PFSK-1 (cell line): ENCODE measurements around the gene SLIT3.

ENCODE experiments used
- FOXP2 ChIP-seq: optimal IDR thresholded peaks from 2 replicates; pipeline ENCODE3; 2011; ENCODE audit warnings: borderline replicate concordance, control low read depth, inconsistent platforms; ENCODE audit not compliant: insufficient read depth; ENCODE audit errors: extremely low read length, extremely low read depth
- POLR2AphosphoS5 ChIP-seq: IDR thresholded peaks from 2 replicates; pipeline ENCODE4 v1.6.1; 2012; ENCODE audit warnings: low read depth, mild to moderate bottlenecking, control low read depth, low read length, moderate library complexity
- SIN3A ChIP-seq: IDR thresholded peaks from 2 replicates; pipeline ENCODE4 v1.6.1; 2012; ENCODE audit warnings: mild to moderate bottlenecking, low read length, moderate library complexity, borderline replicate concordance; ENCODE audit not compliant: insufficient read depth
- TAF1 ChIP-seq: IDR thresholded peaks from 2 replicates; pipeline ENCODE4 v1.6.1; 2012; ENCODE audit warnings: low read length, control low read depth, borderline replicate concordance; ENCODE audit not compliant: insufficient read depth
- TF ChIP-seq, protein P1 (sequence below), 2 experiments: IDR thresholded peaks; 2 replicates each; pipeline versions ENCODE4 v1.6.1 to v1.8.0; 2011 to 2012; ENCODE audit warnings: low read depth in 2 of 2, low read length in 2 of 2, control low read depth in 1 of 2, inconsistent platforms in 1 of 2, mild to moderate bottlenecking in 1 of 2, moderate library complexity in 1 of 2; ENCODE audit not compliant: insufficient read depth in 1 of 2

The SLIT3 gene

DNA sequence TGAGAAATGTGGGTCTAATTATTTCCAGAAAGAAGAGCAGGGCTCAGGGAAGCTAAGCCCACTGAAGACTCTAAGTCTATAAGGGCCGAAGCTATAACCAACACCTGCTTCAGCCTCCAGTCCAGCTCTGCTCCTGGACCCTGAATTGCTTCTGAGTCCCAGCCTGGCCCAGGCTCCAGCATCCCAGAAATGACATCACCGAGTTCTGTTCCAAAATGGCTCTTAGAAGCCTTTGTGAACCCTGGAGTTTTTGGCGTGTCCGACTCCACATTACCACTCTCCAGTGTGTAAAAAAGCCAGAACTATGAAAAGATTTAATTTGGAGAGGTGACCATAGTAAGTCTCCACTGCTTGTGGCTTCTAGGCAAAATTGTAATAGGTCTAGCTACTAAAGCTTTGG lies 289.9 kb downstream of the SLIT3 start:
- TF ChIP-seq, protein P1, sequence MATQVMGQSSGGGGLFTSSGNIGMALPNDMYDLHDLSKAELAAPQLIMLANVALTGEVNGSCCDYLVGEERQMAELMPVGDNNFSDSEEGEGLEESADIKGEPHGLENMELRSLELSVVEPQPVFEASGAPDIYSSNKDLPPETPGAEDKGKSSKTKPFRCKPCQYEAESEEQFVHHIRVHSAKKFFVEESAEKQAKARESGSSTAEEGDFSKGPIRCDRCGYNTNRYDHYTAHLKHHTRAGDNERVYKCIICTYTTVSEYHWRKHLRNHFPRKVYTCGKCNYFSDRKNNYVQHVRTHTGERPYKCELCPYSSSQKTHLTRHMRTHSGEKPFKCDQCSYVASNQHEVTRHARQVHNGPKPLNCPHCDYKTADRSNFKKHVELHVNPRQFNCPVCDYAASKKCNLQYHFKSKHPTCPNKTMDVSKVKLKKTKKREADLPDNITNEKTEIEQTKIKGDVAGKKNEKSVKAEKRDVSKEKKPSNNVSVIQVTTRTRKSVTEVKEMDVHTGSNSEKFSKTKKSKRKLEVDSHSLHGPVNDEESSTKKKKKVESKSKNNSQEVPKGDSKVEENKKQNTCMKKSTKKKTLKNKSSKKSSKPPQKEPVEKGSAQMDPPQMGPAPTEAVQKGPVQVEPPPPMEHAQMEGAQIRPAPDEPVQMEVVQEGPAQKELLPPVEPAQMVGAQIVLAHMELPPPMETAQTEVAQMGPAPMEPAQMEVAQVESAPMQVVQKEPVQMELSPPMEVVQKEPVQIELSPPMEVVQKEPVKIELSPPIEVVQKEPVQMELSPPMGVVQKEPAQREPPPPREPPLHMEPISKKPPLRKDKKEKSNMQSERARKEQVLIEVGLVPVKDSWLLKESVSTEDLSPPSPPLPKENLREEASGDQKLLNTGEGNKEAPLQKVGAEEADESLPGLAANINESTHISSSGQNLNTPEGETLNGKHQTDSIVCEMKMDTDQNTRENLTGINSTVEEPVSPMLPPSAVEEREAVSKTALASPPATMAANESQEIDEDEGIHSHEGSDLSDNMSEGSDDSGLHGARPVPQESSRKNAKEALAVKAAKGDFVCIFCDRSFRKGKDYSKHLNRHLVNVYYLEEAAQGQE (IDR thresholded peaks at IDR 0.05; ENCODE audit: insufficient read depth in 1 of 2, low read depth in 2 of 2, low read length in 2 of 2) = no peak
- TF ChIP-seq FOXP2 (no peak), TAF1 (no peak), POLR2AphosphoS5 (no peak), SIN3A (no peak)

DNA sequence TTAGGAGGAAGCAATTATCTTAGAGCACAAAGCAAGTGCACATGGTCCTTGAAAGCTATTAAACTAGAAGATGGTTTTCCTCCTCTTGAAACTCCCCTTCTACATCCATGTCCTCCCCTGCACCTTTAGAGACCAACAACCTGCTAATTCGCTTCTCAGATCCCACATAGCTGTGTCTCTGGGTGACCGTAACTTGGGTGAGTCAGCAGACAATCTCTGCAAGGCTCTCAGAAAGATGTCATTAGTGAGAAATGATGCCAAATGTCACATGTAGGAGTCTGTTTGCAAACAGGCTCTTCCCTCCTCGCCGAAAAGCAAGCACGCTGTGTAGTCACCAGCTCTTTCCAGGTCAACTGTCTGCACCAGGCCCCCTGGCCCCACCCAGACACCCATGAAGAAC lies 291.8 kb downstream of the SLIT3 start:
- TF ChIP-seq TAF1 (no peak), SIN3A (no peak), POLR2AphosphoS5 (no peak), FOXP2 (no peak)
- TF ChIP-seq, protein P1 (IDR thresholded peaks at IDR 0.05; ENCODE audit: insufficient read depth in 1 of 2, low read depth in 2 of 2, low read length in 2 of 2) = no peak

DNA sequence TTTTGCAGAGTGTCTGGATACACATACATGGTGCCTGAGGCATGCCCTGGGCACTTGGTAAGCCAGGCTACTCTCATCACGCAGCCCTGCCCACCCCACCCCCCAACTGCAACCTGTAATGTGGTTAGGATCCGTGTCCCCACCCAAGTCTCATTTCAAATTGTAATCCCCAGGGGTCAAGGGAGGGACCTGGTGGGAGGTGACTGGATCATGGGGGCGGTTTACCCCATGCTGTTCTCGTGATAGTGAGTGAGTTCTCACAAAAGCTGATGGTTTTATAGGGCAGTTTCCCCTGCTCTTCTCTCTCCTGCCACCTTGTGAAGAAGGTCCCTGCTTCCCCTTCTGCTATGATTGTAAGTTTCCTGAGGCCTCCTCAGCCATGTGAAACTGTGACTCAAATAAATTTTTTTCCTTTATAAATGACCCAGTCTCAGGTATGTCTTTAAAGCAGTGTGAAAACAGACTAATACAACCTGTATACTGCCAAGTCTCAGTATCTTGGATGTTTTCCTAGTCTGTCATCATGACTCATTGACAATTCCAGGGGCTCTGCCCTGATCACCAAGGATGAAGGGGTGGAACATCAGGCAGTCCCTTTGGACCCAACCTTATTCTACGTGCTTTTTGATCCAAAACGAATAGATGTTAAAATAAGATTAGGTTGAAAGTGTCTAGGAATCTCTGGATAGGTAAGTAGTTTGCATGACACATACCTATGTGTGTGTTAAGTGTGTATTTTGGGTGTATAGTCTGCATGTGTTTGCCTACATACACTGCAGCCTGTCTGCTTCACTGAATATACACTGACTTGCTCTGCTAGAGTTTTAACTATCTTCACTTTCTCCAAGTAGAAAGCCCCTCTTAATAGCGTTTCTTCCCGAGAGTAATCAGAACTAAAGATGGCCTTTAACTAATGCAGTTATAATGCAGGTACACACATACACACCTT lies 293.8 kb downstream of the SLIT3 start:
- no peak for TF ChIP-seq POLR2AphosphoS5
- TF ChIP-seq TAF1 = no peak
- no peak for TF ChIP-seq SIN3A
- TF ChIP-seq FOXP2 = no peak
- TF ChIP-seq, protein P1 (IDR thresholded peaks at IDR 0.05; ENCODE audit: insufficient read depth in 1 of 2, low read depth in 2 of 2, low read length in 2 of 2) = no peak

DNA sequence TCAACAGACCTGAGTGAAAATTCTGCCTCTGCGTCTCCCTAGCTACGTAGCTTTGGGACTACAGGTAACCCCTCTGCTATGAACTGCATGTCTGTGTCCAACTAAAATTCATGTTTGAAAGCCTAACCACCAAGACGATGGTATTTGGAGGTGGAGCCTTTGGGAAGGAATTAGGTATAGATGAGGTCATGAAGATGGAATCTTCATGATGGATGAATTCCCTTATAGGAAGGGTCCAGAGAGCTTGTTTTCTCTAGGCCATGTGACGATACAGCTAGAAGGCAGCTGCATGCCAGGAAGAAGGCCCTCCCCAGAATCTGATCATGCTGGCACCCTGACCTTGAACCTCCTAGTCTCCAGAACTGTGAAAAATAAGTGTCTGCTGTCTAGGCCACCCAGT lies 296.4 kb downstream of the SLIT3 start:
- no peak for TF ChIP-seq TAF1
- no peak for TF ChIP-seq POLR2AphosphoS5
- TF ChIP-seq FOXP2 = no peak
- TF ChIP-seq, protein P1 (IDR thresholded peaks at IDR 0.05; ENCODE audit: insufficient read depth in 1 of 2, low read depth in 2 of 2, low read length in 2 of 2) = no peak
- TF ChIP-seq SIN3A = no peak
